D721Med (cell line): ENCODE data around the gene C16orf86.

ENCODE experiments used
- DNase-seq: peaks from one replicate; pipeline ENCODE4 v3.0.0; 2011; ENCODE audit warnings: low spot score; ENCODE audit not compliant: insufficient read length
- FAIRE-seq: peaks from 2 replicates; lab custom pipeline; 2011; peaks lifted over from hg19 to GRCh38; lab: Jason Lieb, UNC
- TF ChIP-seq, protein P1 (sequence below): IDR thresholded peaks from 2 replicates; pipeline ENCODE4 v1.5.1; 2012; ENCODE audit warnings: mild to moderate bottlenecking, control low read depth; ENCODE audit not compliant: insufficient read depth; ENCODE audit errors: missing control alignments

Gene C16orf86

DNA sequence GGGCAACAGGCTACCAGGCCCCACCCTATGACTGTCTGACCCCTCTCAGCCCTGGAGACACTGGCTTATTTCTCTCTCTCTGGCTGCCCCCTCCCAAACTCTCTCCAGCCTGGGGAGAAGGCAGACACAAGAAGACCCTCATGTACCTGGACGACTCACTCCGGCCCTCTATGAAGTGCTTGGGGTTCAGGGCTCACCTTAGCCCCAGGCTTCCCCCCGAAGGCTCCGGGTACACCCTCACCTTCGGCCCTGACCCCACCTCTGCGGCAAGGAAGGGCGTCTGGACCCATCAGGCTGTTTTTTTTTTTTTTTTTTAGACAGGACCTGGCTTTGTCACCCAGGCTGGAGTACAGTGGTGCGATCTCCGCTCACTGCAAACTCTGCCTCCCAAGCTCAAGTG lies 22.6 kb upstream of the C16orf86 start:
- TF ChIP-seq, protein P1, sequence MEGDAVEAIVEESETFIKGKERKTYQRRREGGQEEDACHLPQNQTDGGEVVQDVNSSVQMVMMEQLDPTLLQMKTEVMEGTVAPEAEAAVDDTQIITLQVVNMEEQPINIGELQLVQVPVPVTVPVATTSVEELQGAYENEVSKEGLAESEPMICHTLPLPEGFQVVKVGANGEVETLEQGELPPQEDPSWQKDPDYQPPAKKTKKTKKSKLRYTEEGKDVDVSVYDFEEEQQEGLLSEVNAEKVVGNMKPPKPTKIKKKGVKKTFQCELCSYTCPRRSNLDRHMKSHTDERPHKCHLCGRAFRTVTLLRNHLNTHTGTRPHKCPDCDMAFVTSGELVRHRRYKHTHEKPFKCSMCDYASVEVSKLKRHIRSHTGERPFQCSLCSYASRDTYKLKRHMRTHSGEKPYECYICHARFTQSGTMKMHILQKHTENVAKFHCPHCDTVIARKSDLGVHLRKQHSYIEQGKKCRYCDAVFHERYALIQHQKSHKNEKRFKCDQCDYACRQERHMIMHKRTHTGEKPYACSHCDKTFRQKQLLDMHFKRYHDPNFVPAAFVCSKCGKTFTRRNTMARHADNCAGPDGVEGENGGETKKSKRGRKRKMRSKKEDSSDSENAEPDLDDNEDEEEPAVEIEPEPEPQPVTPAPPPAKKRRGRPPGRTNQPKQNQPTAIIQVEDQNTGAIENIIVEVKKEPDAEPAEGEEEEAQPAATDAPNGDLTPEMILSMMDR, result no peak
- DNase-seq (no peak), FAIRE-seq (no peak)

DNA sequence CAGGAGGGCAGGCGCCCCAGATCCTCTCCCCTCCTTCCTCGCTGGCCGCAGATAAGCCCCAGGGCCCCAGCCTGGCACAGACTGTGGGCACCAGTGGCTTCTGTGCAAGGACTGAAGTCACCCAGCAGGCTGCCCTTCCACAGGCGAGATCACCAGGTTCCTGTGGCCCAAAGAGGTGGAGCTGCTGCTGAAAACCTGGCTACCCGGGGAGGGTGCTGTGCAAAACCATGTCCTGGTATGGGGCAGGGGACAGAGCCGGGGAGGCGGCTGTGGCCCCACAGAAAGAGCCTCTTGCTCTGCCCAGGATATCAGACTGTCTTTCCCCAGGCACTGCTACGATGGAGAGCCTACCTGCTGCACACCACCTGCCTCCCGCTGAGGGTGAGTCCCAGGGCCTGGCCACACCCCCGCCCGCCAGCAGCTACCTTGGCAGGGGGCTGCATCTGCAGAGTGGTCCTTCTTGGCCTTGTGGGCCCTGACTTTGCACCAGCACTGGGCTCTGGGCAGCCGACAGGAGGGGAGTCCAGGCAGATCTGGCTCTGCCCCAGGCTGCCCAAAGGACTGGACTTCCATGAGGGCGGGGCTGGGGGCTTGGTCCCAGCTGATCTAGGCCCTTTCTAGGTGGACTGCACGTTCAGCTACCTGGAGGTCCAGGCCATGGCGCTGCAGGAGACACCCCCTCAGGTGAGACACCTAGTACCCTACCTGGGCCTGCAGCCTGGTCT lies 21.1 kb upstream of the C16orf86 start:
- no peak for DNase-seq
- no peak for FAIRE-seq
- TF ChIP-seq, protein P1, result no peak

DNA sequence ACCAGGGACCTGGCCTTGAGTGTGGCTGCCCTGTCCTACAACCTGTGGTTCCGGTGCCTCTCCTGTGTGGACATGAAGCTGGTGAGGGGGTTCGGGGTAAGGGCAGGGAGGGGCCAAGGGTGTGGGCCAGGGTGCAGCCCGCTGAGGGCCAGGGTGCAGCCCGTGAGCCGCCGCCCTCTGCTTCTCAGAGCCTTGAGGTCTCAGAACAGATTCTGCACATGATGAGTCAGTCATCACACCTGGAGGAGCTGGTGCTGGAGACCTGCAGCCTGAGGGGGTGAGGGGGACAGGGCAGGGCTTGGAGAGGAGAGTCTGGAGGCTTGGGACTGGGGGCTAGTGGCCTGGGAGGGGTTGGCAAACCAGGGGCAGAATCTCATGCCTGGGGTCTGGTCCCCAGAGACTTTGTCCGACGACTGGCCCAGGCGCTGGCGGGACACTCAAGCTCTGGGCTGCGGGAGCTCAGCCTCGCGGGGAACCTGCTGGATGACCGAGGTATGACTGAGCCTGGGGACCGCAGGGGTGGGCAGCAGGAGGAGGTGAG lies 19.4 kb upstream of the C16orf86 start:
- TF ChIP-seq, protein P1, result no peak
- no peak for DNase-seq
- FAIRE-seq, result no peak

DNA sequence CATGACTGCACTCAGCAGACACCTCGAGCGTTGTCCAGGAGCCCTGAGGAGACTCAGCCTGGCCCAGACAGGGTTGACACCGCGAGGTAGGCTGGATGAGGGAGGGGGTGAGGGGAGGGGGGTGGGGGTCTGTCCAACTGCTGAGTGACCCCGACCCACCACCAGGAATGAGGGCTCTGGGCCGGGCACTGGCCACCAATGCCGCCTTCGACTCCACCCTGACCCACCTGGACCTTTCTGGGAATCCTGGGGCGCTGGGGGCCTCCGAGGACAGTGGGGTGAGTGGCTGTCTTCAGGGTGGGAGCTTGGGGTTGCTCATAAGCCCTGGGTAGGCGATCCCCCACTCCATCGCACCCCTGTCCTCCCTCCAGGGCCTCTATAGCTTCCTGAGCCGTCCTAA lies 18.9 kb upstream of the C16orf86 start:
- TF ChIP-seq, protein P1, result no peak
- DNase-seq (no peak), FAIRE-seq (no peak)

DNA sequence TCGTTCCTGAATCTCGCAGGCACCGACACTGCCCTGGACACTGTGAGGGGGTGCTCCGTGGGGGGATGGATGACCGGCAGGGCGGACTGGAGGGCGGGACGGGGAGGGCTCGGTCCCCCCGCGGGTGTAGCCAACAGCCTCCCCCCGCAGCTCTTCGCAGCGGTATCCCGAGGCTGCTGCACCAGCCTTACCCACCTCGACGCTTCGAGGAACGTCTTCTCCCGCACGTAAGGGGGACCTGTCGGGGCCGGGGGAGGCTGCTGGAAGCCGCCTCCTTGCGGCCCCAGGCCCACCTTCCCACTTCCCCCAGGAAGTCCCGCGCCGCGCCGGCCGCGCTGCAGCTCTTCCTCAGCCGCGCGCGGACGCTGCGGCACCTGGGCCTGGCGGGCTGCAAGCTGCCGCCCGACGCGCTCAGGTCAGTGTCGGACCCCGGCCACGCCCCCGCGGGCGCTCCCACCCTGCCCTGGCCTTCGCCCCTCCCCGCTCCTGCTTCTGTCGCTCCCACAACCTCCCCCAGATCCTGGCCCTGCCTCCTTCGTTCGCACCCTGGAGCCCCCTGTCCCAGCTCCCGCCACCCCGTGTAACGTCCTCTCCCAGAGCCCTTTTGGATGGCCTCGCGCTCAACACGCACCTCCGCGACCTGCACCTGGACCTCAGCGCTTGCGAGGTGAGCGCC lies 18.4 kb upstream of the C16orf86 start:
- TF ChIP-seq, protein P1, result no peak
- FAIRE-seq, result no peak
- DNase-seq, result no peak

DNA sequence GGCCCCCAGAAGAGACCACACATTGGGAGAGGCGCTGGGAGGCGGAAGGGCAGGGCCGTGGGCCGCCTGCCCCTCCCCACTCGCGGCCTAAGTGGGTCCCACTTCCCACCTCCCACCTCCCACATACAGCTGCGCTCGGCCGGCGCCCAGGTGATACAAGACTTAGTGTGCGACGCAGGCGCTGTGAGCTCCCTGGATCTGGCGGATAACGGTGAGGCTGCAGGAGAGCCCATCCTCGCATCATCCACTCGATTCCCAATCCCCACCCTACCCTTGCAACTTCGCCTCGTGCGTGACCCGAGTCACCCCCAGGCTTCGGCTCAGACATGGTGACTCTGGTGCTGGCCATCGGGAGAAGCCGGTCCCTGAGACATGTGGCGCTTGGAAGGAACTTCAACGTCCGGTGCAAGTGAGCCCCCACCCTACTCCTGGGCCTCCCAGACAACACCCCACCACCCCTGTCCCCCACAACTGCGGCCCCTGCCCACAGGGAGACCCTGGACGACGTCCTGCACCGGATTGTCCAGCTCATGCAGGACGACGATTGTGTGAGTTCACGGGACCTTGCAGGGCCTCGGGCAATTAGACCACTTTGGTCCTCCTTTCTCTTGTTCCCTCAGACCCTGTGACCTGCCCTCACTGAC lies 17.7 kb upstream of the C16orf86 start:
- DNase-seq (no peak), FAIRE-seq (no peak)
- TF ChIP-seq, protein P1, result no peak
